22Rv1 (cell line): Measurements from ENCODE around the gene NAA40.

Source experiments
- CTCF ChIP-seq: fragments of 450-650 bp; IDR thresholded peaks from 2 replicates; pipeline ENCODE4 v1.5.1; 2017; ENCODE audit warnings: mild to moderate bottlenecking
- ZFX ChIP-seq: fragments of 450-650 bp; IDR thresholded peaks from 2 replicates; pipeline ENCODE4 v1.6.1; 2017; ENCODE audit warnings: antibody characterized with exemption, borderline replicate concordance

DNA sequence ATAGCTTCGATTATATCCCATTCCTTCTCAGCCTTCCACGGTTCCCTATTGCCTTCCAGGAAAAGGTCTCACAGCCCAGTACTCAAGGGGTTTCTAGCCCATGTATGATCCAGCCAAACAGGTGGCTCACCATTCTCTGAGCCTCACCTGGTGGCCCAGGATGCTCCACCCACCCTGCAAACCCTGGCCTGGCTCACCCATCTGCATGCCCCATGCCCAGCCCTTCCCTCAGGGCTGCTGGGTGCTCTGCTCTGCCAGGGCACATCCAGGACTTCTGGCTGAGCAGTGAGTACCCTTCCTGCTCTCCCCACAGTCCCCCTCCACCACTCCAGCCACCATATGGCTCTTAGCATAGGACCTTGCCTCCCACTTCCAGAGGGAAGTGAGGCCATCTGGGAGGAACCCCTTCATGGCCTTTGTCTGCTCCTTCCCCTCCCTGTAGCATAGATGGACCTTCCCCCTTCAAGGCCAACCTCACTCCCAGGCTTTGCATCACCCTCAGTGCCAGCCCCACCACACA lies 16.1 kb upstream of the NAA40 start:
- TF ChIP-seq CTCF (no peak), ZFX (no peak)
